Activated naive CD4-positive, alpha-beta T cell treated with anti-CD3 and anti-CD28 coated beads for 36 hours (primary cell): ENCODE data around the gene RPLP1. TPM values are rescaled to one million over a fixed set of nuclear protein-coding genes. Genes with fewer than 3 reads are reported as not detected.

Experiments used
- CTCF ChIA-PET: fragments of 350-600 bp; sonication (Branson Sonifier 250); formaldehyde crosslinking; loops from one replicate; lab custom pipeline; 2021; ENCODE audit warnings: antibody characterized with exemption; lab: Charles Lee
- DNase-seq: peaks from one replicate; pipeline ENCODE4 v3.0.0-alpha.2; 2020
- H3K27ac Mint-ChIP-seq: one replicate; pipeline ENCODE4 v1.8.0; 2021; ENCODE audit warnings: mild to moderate bottlenecking, mixed read lengths
- H3K27me3 Mint-ChIP-seq: one replicate; pipeline ENCODE4 v1.8.0; 2021; ENCODE audit warnings: low read depth, mixed read lengths
- H3K36me3 Mint-ChIP-seq: one replicate; pipeline ENCODE4 v1.8.0; 2021; ENCODE audit warnings: low read depth, mixed read lengths
- H3K4me1 Mint-ChIP-seq: one replicate; pipeline ENCODE4 v1.8.0; 2021; ENCODE audit warnings: low read depth, mixed read lengths
- H3K4me3 Mint-ChIP-seq: one replicate; pipeline ENCODE4 v1.8.0; 2021; ENCODE audit warnings: mild to moderate bottlenecking, moderate library complexity, mixed read lengths
- H3K9me3 Mint-ChIP-seq: one replicate; pipeline ENCODE4 v1.8.0; 2021; ENCODE audit warnings: mixed read lengths
- intact Hi-C: fragments of 100-400 bp; cut with micrococcal nuclease; formaldehyde crosslinking; loops from one replicate; pipeline ENCODE4 v1.15.1; 2023
- total RNA-seq, 2 experiments: library from RNA; stranded (reverse); gene quantifications; one replicate each; pipeline ENCODE4 v1.2.3, GENCODE V29; 2021

The RPLP1 gene
- total RNA-seq, 2 experiments from 2014 or later = 2,674 to 2,950 TPM

DNA sequence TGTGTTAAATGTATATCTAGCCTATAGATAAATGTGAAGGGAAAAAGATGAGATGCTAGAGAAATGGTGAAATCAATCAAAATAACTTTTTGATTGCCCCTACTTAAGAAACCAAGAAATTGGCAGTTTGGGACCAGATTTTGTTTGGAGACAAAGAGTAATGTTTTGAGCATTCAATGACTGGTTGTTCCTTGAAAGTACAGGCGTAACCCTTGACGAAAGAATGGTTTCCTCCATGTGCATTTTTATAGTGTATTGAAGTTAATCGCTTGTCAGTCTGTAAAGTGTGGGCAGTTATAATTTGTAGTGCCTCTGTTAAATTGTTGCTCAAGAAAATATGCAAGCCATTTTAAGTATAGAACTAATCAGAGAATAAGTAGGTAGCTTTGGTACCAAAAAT, 37.2 kb upstream of the RPLP1 start:
- Mint-ChIP-seq H3K27ac (no peak overlapping the region), H3K27me3 (peaks cover 18% of the 10 kb centered on the region), H3K4me3 (peak overlapping the region; percentile 68), H3K36me3 (peaks cover 28% of the 10 kb centered on the region), H3K4me1 (peaks cover 11% of the 10 kb centered on the region), H3K9me3 (no peaks in the 10 kb centered on the region)
- no peak for DNase-seq
- CTCF ChIA-PET = interaction anchor here (0.8 kb wide), 1 partner anchor 530 kb away, joined by 3 read pairs; no protein-coding TSS in a partner anchor
- intact Hi-C loops = loop anchor here (10.0 kb wide), 1 partner anchor 631 kb away; no protein-coding TSS in a partner anchor

DNA sequence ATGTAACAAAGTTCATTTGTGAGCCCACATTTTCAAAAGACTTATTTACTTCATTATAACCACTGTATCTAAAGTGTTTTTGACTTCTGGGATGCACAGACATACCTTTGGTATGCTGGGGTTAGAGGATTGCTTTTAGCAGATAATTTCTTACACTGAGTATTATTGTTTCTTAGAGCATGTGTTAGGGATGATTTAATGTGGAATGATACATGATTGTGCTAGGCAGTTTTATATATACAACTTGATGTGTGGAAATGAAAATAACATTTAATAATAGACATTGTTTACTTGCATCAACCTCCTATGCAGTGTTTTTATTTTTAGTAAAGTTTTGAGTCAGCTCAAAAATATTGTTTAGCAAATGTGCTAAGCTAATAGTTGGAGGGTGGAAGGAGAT, 35.0 kb upstream of the RPLP1 start:
- peaks cover 18% of the 10 kb centered on the region for H3K27me3 Mint-ChIP-seq
- peaks cover 41% of the 10 kb centered on the region for H3K36me3 Mint-ChIP-seq
- no peaks in the 10 kb centered on the region for H3K9me3 Mint-ChIP-seq
- H3K4me3 Mint-ChIP-seq = no peak overlapping the region
- no peak overlapping the region for H3K27ac Mint-ChIP-seq
- DNase-seq = no peak
- CTCF ChIA-PET = interaction anchor here (1.0 kb wide), 1 partner anchor 23 kb away, joined by 5 read pairs; no protein-coding TSS in a partner anchor
- intact Hi-C loops = loop anchor here (10.0 kb wide), 1 partner anchor 633 kb away; no protein-coding TSS in a partner anchor
- peaks cover 11% of the 10 kb centered on the region for H3K4me1 Mint-ChIP-seq

DNA sequence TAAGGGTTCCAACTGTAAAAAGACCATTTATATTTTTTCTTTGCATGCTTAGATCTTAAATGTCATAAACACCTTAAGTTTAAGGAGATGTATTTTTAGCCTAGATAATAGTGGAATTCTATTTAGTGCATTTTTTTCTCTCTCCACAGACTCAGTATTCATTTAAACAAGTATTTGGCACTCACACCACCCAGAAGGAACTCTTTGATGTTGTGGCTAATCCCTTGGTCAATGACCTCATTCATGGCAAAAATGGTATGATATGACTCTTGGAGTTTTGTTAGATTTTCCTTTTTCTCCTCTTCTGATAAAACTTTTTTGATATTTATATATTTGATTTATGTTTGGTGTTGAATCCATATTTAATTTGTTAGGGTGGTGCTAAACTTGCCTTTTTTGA, 31.1 kb upstream of the RPLP1 start:
- no peak for DNase-seq
- Mint-ChIP-seq H3K4me1 (no peaks in the 10 kb centered on the region), H3K27me3 (peaks cover 12% of the 10 kb centered on the region), H3K27ac (no peak overlapping the region), H3K36me3 (peaks cover 57% of the 10 kb centered on the region), H3K4me3 (no peak overlapping the region), H3K9me3 (no peaks in the 10 kb centered on the region)
- CTCF ChIA-PET = no interaction called here
- intact Hi-C loops = no loop called here

DNA sequence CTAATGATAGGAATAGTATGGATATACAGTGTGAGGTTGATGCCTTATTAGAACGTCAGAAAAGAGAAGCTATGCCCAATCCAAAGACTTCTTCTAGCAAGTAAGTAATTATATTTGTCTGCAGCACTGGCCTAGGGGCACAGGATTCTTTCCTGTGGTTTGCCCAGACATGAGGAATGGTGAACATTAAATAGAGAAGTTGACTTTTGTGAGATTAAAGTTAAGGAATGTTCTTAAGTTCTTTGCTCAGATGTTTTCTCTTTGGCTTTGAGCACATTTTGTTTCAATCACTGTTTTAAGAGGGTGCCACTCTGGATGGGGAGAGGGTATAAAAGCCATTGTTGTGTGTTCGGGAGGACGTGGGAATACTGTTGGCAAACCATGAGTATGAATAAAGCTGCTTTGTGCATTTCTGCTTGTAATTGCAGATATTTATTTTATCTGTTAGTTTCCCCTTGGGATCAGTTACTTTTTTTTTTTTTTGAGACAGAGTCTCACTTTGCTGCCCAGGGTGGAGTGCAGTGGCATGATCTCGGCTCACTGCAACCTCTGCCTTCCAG, 30.2 kb upstream of the RPLP1 start:
- CTCF ChIA-PET = interaction anchor here (0.5 to 0.6 kb wide), 2 partner anchors 23 to 49 kb away, joined by 4 read pairs; no protein-coding TSS in a partner anchor
- H3K4me1 Mint-ChIP-seq = no peaks in the 10 kb centered on the region
- DNase-seq = no peak
- H3K4me3 Mint-ChIP-seq = no peak overlapping the region
- H3K27ac Mint-ChIP-seq = no peak overlapping the region
- peaks cover 60% of the 10 kb centered on the region for H3K36me3 Mint-ChIP-seq
- H3K9me3 Mint-ChIP-seq = no peaks in the 10 kb centered on the region
- intact Hi-C loops = no loop called here
- H3K27me3 Mint-ChIP-seq = peaks cover 8% of the 10 kb centered on the region

DNA sequence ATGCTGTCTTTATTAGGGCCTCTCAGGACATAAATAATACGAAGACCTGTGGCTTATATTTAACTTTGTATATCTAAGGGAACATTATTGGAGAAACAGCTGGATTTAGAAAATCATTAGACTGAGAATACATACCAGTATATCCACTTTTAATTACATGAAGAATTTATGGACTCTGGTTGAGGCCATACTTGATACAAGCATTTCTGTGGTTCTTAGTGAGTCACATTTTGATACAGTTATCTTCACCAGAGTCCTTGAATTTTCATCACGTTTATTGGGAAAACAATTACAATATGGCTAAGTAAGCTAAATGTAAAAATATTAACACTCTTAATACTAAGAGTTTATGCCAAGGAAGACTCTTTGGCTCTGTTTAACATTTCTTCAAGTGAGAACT, 28.6 kb upstream of the RPLP1 start:
- H3K9me3 Mint-ChIP-seq = no peaks in the 10 kb centered on the region
- DNase-seq = no peak
- no peak overlapping the region for H3K27ac Mint-ChIP-seq
- peaks cover 56% of the 10 kb centered on the region for H3K36me3 Mint-ChIP-seq
- no peak overlapping the region for H3K4me3 Mint-ChIP-seq
- intact Hi-C loops = no loop called here
- CTCF ChIA-PET = no interaction called here
- H3K27me3 Mint-ChIP-seq = no peaks in the 10 kb centered on the region
- no peaks in the 10 kb centered on the region for H3K4me1 Mint-ChIP-seq

DNA sequence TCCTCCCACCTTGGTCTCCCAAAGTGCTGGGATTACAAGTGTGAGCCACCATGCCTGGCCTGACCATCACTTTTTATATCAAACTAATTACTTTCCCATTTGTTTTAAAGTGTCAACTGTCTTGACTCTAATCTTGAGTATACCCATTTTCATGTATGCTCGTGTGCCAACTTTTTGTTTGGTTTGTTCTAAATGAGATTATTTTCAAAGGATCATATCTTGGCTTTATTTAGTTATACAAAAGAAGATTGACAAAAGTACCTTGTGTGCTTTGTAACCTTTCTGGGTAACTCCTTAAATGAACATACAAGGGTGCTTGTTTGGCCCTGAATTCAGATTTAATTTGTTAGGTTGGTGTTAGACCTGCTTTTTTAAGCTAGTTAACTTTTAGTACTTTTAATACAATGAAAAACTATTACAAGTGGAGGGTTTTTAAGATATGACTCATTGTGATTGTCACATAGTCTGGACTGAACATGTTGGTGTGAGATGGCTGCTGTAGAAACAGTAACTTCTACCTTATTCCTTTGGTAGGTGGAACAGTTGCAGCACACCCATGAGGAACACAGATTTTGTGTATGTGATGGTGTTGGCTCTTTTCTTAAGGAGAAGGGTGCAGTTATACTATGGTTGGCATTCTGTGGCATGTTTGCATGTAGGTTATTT, 27.7 kb upstream of the RPLP1 start:
- no peaks in the 10 kb centered on the region for H3K27me3 Mint-ChIP-seq
- intact Hi-C loops = no loop called here
- H3K36me3 Mint-ChIP-seq = peaks cover 51% of the 10 kb centered on the region
- DNase-seq = no peak
- H3K4me1 Mint-ChIP-seq = no peaks in the 10 kb centered on the region
- CTCF ChIA-PET = no interaction called here
- H3K9me3 Mint-ChIP-seq = no peaks in the 10 kb centered on the region
- H3K4me3 Mint-ChIP-seq = no peak overlapping the region
- no peak overlapping the region for H3K27ac Mint-ChIP-seq

DNA sequence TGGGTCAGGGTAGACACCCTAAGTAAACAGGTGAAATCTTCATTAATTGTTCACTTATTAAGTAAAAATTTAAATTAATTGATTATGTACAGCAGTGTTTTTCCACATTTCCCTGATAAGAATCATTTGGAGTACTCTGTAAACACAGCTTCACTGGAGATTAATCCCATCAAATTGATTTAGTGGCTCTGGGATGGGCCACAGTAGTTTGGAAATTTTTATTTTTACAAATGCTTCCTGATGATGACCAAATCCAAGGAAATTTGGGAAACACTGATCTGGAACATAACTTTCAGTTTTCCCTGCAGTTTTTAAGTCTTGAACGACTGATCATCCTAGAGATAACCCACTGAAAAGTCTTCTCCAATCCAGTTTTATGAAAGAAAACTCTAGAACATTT, 18.8 kb upstream of the RPLP1 start:
- H3K9me3 Mint-ChIP-seq = no peaks in the 10 kb centered on the region

DNA sequence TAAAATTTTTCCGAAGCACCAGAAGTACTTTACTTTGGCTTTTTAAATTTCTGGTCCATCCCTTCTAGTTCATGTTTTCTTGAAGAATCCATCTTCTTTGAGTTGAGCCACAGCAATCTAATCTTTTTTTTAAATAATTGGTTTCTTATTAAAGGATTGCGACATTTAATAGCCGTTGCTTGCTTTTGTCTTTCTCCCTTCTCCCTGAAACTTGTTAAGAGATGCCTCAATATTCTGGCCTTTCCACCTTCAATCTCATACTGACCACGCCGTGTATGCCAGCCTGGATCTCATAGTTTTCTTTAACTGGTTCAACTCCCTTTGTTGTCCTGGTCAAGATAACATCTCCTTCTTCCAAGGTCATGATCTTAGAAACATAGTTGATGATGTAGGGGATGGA, 18.4 kb upstream of the RPLP1 start:
- Mint-ChIP-seq H3K27me3 (no peaks in the 10 kb centered on the region), H3K27ac (no peak overlapping the region), H3K9me3 (no peaks in the 10 kb centered on the region), H3K36me3 (peaks cover 55% of the 10 kb centered on the region), H3K4me1 (no peaks in the 10 kb centered on the region), H3K4me3 (no peak overlapping the region)
- intact Hi-C loops = no loop called here
- CTCF ChIA-PET = no interaction called here
- no peak for DNase-seq

More for the DNA sequence above, 18.8 kb upstream of the RPLP1 start:
- Mint-ChIP-seq H3K4me1 (no peaks in the 10 kb centered on the region), H3K36me3 (peaks cover 57% of the 10 kb centered on the region), H3K4me3 (no peak overlapping the region), H3K27ac (no peak overlapping the region), H3K27me3 (no peaks in the 10 kb centered on the region)
- no peak for DNase-seq
- CTCF ChIA-PET = no interaction called here
- intact Hi-C loops = no loop called here

DNA sequence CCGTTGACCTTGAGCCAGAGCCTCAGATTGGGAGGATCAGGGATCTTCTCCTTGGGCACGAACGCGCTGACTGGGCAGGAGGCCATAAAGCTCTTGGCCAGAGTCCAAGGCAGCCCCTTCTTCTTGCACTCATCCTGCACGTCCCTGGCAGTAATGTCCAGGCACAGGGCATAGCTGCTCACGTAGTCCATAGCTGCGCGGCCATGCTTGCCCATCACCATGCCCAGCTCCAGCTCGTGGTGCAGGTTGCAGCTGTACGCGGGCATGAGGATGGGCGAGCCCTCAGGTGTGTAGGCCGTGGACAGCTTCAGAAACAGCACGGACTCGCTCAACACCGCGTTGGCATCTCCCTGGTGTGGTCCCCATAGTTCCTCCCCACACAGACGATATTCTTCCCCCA, 17.9 kb upstream of the RPLP1 start:
- CTCF ChIA-PET = no interaction called here

DNA sequence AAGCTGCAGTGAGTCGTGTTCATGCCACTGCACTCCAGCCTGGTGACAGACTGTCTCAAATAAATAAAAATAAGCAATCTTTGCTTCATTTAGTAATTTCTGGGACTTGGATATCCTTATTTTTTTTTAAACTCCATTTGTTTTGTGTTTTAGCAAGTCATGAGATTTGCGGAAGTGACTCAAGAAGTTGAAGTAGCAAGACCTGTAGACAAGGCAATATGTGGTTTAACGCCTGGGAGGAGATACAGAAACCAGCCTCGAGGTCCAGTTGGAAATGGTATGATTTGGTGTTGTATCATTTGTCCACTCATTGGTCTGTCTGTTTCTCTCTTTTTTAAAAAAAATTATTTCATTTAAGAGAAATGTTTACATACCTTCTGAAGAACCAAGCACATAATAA, 16.6 kb upstream of the RPLP1 start:
- Mint-ChIP-seq H3K36me3 (peaks cover 59% of the 10 kb centered on the region), H3K9me3 (no peaks in the 10 kb centered on the region), H3K27me3 (no peaks in the 10 kb centered on the region), H3K4me1 (no peaks in the 10 kb centered on the region), H3K27ac (no peak overlapping the region), H3K4me3 (no peak overlapping the region)
- no peak for DNase-seq
- CTCF ChIA-PET = no interaction called here
- intact Hi-C loops = no loop called here

More for the DNA sequence above, 17.9 kb upstream of the RPLP1 start:
- Mint-ChIP-seq H3K27ac (no peak overlapping the region), H3K9me3 (no peaks in the 10 kb centered on the region), H3K4me1 (no peaks in the 10 kb centered on the region), H3K4me3 (no peak overlapping the region), H3K27me3 (no peaks in the 10 kb centered on the region), H3K36me3 (peaks cover 58% of the 10 kb centered on the region)
- no peak for DNase-seq
- intact Hi-C loops = no loop called here

DNA sequence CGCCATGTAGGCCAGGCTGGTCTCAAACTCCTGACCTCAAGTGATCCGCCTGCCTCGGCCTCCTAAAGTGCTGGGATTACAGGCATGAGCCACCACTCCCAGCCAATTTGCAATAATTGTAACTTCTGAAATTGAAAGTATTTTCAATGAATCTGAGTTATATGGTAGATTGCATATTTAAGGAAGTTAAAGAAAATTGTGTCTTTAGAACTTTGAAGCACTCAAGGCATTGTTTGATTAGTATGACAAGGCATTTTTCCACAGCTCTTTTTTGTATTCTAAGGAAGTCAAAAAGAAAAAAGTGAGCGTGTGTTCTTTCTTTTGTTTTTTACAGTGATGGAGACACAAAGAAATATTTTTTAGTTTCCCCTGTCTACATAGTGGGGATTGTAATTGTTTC, 15.7 kb upstream of the RPLP1 start:
- intact Hi-C loops = no loop called here
- H3K27me3 Mint-ChIP-seq = no peaks in the 10 kb centered on the region
- no peak overlapping the region for H3K4me3 Mint-ChIP-seq
- CTCF ChIA-PET = interaction anchor here (0.6 kb wide), 1 partner anchor 675 kb away, joined by 3 read pairs; no protein-coding TSS in a partner anchor
- H3K4me1 Mint-ChIP-seq = no peaks in the 10 kb centered on the region
- no peak overlapping the region for H3K27ac Mint-ChIP-seq
- H3K9me3 Mint-ChIP-seq = no peaks in the 10 kb centered on the region
- H3K36me3 Mint-ChIP-seq = peaks cover 55% of the 10 kb centered on the region
- DNase-seq = no peak

DNA sequence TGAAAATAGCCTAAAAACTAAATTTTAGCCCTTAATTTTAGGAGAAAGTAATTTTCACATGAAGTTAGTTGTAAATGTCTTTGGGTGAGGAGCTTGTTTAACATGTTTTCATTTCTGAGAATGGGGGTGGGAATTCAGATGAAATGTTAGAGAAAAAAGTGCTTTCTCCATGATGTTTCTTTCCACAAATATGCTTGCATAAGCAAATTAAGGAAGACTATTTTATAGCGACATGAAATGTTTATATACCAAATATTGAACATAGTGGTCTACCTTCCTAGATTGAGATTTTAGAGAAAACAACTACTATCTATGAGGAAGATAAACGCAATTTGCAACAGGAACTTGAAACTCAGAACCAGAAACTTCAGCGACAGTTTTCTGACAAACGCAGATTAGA, 13.0 kb upstream of the RPLP1 start:
- intact Hi-C loops = no loop called here
- peaks cover 58% of the 10 kb centered on the region for H3K36me3 Mint-ChIP-seq

More for the DNA sequence above, 13.0 kb upstream of the RPLP1 start:
- no peaks in the 10 kb centered on the region for H3K27me3 Mint-ChIP-seq
- H3K4me3 Mint-ChIP-seq = no peak overlapping the region
- CTCF ChIA-PET = interaction anchor here (0.6 to 0.8 kb wide), 2 partner anchors 24 to 146 kb away, joined by 3 to 6 read pairs; no protein-coding TSS in a partner anchor
- no peaks in the 10 kb centered on the region for H3K9me3 Mint-ChIP-seq
- no peak for DNase-seq
- H3K27ac Mint-ChIP-seq = no peak overlapping the region
- H3K4me1 Mint-ChIP-seq = peaks cover 18% of the 10 kb centered on the region
